AG04450 (cell line): Measurements from ENCODE around the gene WDR18. TPM values are rescaled to one million over a fixed set of nuclear protein-coding genes. Genes with fewer than 3 reads are reported as not detected.

ENCODE experiments used
- CTCF ChIA-PET: fragments of 300-600, 350-600 bp; formaldehyde crosslinking; extraction: SDS; loops from one replicate; lab custom pipeline; 2022; ENCODE audit warnings: antibody characterized with exemption, inconsistent platforms; lab: Charles Lee
- POLR2A ChIA-PET: fragments of 350-600 bp; formaldehyde crosslinking; extraction: SDS; loops from one replicate; lab custom pipeline; 2021; ENCODE audit warnings: antibody characterized with exemption, inconsistent platforms; lab: Yijun Ruan, JAX
- DNase-seq: peaks from one replicate; pipeline ENCODE4 v3.0.0-alpha.2; 2011; ENCODE audit warnings: low read depth, low spot score
- H3K27ac ChIP-seq: one replicate; pipeline ENCODE4 v1.5.1; 2012; ENCODE audit warnings: low read depth, low read length, control low read depth
- H3K27me3 ChIP-seq: one replicate; pipeline ENCODE4 v1.6.0; 2012; ENCODE audit warnings: low read length; ENCODE audit not compliant: control insufficient read depth, insufficient read depth
- H3K4me3 ChIP-seq: 2 replicates; pipeline ENCODE4 v1.5.1; 2011; ENCODE audit warnings: mild to moderate bottlenecking, low read depth, low read length, control low read depth
- H3K9me3 ChIP-seq: 2 replicates; pipeline ENCODE4 v1.5.1; 2012; ENCODE audit warnings: low read length; ENCODE audit not compliant: control insufficient read depth, insufficient read depth
- polyA plus RNA-seq: library from polyadenylated mRNA; depleted of rRNA; stranded (reverse); fragments of >200 nt; gene quantifications from 2 replicates; pipeline ENCODE4 v1.2.3, GENCODE V29; 2011
- TF ChIP-seq, protein P1 (sequence below): IDR thresholded peaks from 2 replicates; pipeline ENCODE4 v1.5.1; 2011; ENCODE audit warnings: low read depth, low read length, control low read depth, inconsistent platforms

Gene WDR18
- polyA plus RNA-seq, 1 experiment, result 24.5 TPM

DNA sequence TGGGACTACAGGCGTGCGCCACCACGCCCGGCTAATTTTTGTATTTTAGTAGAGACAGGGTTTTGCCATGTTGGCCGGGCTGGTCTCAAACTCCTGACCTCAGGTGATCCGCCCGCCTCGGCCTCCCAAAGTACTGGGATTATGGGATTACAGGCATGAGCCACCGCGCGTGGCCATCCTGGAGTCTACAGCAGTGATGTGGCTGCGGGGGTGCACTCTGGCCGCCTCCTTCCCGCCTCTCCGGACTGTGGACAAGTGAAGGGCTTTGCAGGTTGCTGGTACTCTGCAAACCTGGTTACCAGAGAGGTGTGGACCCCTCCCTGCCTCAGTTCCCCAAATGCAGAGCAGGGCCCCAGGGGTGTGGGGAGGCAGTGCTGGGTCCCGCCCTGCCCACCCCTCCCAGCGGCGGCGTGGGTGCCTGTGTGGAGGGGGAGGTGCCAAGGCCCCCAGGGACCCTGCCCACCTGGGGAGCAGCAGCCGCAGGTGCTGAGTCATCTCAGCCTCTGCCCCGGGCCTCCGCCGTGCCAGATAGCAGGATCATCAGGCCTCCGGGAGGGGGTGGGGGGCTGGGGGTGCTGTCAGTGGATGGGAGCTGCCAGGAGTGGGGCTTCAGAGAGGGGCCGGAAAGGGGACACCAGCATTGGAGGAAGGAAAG lies 35.2 kb upstream of the WDR18 start:
- H3K4me3 ChIP-seq, result no peak overlapping the region
- ChIA-PET POLR2A (no interaction called here), CTCF (no interaction called here)
- TF ChIP-seq, protein P1, sequence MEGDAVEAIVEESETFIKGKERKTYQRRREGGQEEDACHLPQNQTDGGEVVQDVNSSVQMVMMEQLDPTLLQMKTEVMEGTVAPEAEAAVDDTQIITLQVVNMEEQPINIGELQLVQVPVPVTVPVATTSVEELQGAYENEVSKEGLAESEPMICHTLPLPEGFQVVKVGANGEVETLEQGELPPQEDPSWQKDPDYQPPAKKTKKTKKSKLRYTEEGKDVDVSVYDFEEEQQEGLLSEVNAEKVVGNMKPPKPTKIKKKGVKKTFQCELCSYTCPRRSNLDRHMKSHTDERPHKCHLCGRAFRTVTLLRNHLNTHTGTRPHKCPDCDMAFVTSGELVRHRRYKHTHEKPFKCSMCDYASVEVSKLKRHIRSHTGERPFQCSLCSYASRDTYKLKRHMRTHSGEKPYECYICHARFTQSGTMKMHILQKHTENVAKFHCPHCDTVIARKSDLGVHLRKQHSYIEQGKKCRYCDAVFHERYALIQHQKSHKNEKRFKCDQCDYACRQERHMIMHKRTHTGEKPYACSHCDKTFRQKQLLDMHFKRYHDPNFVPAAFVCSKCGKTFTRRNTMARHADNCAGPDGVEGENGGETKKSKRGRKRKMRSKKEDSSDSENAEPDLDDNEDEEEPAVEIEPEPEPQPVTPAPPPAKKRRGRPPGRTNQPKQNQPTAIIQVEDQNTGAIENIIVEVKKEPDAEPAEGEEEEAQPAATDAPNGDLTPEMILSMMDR, result no peak
- H3K27me3 ChIP-seq, result no peaks in the 10 kb centered on the region
- H3K27ac ChIP-seq, result no peak overlapping the region
- no peaks in the 10 kb centered on the region; the same call in 1 of the 2 replicates for H3K9me3 ChIP-seq
- no peak for DNase-seq

DNA sequence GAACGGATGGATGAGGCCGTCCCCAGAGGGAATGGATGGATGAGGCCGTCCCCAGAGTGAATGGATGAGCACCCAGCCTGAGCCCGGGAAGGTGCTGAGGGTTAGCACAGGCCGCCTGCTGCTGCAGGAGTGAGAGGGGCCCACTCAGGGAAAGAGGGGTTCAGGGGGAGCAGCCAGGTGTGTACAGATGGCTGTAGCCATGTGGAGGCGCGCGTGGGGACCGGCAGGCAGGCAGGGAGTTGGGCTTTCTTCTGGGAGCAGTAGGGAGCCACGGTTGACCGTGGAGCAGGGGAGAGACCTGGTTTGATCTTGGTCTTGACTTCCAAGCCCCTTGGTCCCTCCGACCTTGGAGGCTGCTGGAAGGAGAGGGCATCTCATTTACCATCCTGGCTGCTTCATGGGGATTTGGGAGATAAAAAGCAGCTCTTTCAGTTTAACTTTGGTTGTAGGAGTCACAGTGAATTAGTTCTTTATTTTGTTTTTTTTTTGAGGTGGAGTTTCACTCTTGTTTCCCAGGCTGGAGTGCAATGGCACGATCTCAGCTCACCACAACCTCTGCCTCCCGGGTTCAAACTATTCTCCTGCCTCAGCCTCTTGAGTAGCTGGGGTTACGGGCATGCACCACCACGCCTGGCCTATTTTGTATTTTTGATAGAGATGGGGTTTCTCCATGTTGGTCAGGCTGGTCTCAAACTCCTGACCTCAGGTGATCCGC lies 33.6 kb upstream of the WDR18 start:
- Histone ChIP-seq H3K27me3 (no peaks in the 10 kb centered on the region), H3K4me3 (no peak overlapping the region), H3K27ac (no peak overlapping the region), H3K9me3 (no peaks in the 10 kb centered on the region; the same call in 1 of the 2 replicates)
- ChIA-PET POLR2A (interaction anchor here (0.7 kb wide), 1 partner anchor 51 kb away, joined by 4 read pairs; no protein-coding TSS in a partner anchor), CTCF (interaction anchor here (0.6 kb wide), 2 partner anchors 28 to 37 kb away, joined by 3 to 7 read pairs; no protein-coding TSS in a partner anchor)
- TF ChIP-seq, protein P1, result no peak
- no peak for DNase-seq

DNA sequence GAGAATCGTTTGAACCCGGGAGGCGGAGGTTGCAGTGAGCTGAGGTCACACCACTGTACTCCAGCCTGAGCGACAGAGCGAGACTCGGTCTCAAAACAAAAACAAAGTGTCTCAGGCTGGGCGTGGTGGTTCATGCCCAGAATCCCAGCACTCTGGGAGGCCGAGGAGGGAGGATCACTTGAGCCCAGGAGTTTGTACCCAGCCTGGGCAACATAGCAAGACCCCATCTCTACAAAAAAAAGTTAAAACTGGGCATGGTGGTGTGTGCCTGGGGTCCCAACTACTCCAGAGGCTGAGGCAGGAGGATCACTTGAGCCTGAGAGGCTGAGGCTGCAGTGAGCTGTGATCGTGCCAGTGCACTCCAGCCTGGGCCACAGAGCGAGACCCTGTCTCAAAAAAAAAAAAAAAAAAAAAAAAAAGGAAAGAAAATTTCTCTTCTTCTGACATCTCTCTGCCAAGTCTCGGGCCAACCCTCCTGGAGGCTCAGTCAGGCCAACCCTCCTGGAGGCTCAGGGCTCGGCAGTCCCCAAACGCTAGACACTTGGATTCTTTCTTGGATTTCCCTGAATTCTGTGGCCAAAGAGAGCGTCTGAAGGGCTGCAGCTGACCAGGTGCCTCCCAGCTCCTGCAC lies 32.0 kb upstream of the WDR18 start:
- no peak for DNase-seq
- CTCF ChIA-PET, result no interaction called here
- peak overlapping the region; percentile 82 for H3K27ac ChIP-seq
- POLR2A ChIA-PET, result interaction anchor here (0.6 kb wide), 1 partner anchor 10 kb away, joined by 9 read pairs; no protein-coding TSS in a partner anchor
- H3K27me3 ChIP-seq, result no peaks in the 10 kb centered on the region
- TF ChIP-seq, protein P1, result no peak
- no peaks in the 10 kb centered on the region; the same call in 1 of the 2 replicates for H3K9me3 ChIP-seq
- H3K4me3 ChIP-seq, result no peak overlapping the region

DNA sequence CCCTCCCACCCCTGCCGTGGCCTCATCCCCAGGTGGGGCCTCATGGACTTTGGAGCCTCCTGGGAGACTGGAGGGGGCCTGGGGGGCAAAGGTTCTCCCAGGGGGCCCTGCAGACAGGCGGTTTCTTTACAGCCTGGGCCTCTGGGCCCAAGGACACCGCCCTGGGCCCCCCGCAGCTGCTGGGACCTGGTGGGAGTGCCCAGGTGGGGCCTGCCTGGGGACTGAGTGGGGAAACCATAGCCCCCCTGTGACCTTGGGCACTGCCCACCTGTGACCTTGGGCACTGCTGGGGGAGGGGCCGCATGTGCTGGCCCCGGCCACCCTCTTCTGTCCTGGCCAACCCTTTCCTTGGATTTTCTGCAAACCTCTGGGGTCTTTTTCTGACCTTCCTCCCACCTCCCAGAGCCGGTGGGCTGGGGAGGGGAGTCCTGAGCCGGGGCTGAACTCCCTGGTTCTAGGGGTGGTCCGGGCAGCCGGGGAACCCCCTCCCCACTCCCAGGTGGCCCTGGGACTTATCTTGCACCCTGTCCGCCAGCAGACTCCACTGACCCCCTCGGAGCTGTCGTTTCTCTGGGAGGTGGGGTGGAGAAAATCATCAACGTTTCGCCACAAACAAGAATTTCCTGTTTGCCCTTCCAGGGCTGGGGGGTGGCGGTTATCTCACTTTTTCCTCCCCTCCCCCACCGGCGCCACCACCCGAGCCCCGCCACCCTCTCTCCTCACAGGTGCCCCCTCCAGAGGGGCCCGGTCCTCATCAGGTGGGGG lies 31.3 kb upstream of the WDR18 start:
- Histone ChIP-seq H3K27ac (peak overlapping the region; percentile 57), H3K9me3 (no peaks in the 10 kb centered on the region; the same call in 1 of the 2 replicates), H3K4me3 (peak overlapping the region; percentile 7; the same call in 1 of the 2 replicates), H3K27me3 (no peaks in the 10 kb centered on the region)
- TF ChIP-seq, protein P1, result no peak
- ChIA-PET CTCF (no interaction called here), POLR2A (interaction anchor here (0.6 to 1.4 kb wide), 3 partner anchors 9 to 264 kb away, joined by 3 to 9 read pairs (median 4); no protein-coding TSS in a partner anchor)
- no peak for DNase-seq
